TTC549 (cell line): ENCODE results near the gene RPA3.

Experiments used
- FAIRE-seq: peaks from 2 replicates; lab custom pipeline; 2012; peaks lifted over from hg19 to GRCh38; lab: Jason Lieb, UNC

RPA3 gene

GRCh38 chr7:7718492-7718891 lies at the start of gene RPA3:
RPA3 (minus strand) TSS chr7:7718607; CDS start chr7:7640418, 78,189 bp downstream.
- FAIRE-seq: no peak

- FAIRE-seq: no peak
Measured at GRCh38 chr7:7766671-7767070, 48.3 kb upstream of the RPA3 start.

- FAIRE-seq: no peak
Measured at GRCh38 chr7:7765422-7765821, 47.0 kb upstream of the RPA3 start.

GRCh38 chr7:7764520-7765396 lies 46.4 kb upstream of the RPA3 start:
- FAIRE-seq: no peak

- FAIRE-seq: no peak
Measured at GRCh38 chr7:7761974-7762779, 43.8 kb upstream of the RPA3 start.

GRCh38 chr7:7761340-7761973 lies 43.0 kb upstream of the RPA3 start:
- FAIRE-seq: no peak

GRCh38 chr7:7757576-7757975 lies 39.2 kb upstream of the RPA3 start:
- FAIRE-seq: no peak

GRCh38 chr7:7756577-7756976 lies 38.2 kb upstream of the RPA3 start:
- no peak for FAIRE-seq

GRCh38 chr7:7751243-7752092 lies 33.1 kb upstream of the RPA3 start:
- FAIRE-seq: no peak

- no peak for FAIRE-seq
Measured at GRCh38 chr7:7750571-7751242, 32.3 kb upstream of the RPA3 start.

GRCh38 chr7:7746458-7746857 lies 28.1 kb upstream of the RPA3 start:
- FAIRE-seq: no peak

- no peak for FAIRE-seq
Measured at GRCh38 chr7:7745966-7746365, 27.6 kb upstream of the RPA3 start.

GRCh38 chr7:7745258-7745657 lies 26.9 kb upstream of the RPA3 start:
- FAIRE-seq: no peak

GRCh38 chr7:7742223-7742622 lies 23.8 kb upstream of the RPA3 start:
- no peak for FAIRE-seq

- FAIRE-seq: no peak
Measured at GRCh38 chr7:7740037-7740355, 21.6 kb upstream of the RPA3 start.

GRCh38 chr7:7739204-7740036 lies 21.0 kb upstream of the RPA3 start:
- FAIRE-seq: no peak

GRCh38 chr7:7738622-7739021 lies 20.2 kb upstream of the RPA3 start:
- FAIRE-seq: no peak

GRCh38 chr7:7738177-7738576 lies 19.8 kb upstream of the RPA3 start:
- FAIRE-seq: no peak

GRCh38 chr7:7737674-7738073 lies 19.3 kb upstream of the RPA3 start:
- no peak for FAIRE-seq

- no peak for FAIRE-seq
Measured at GRCh38 chr7:7736671-7737070, 18.3 kb upstream of the RPA3 start.
